Mesothelial cell of epicardium (in vitro differentiated cells): ENCODE data around the gene SORBS2. TPM values are rescaled to one million over a fixed set of nuclear protein-coding genes. Genes with fewer than 3 reads are reported as not detected.

Experiments used
- DNase-seq, 2 experiments: peaks; one replicate each; pipeline ENCODE4 v3.0.0; 2021; ENCODE audit warnings: low spot score in 2 of 2; ENCODE audit not compliant: unreplicated experiment in 2 of 2
- H3K27ac Mint-ChIP-seq: 2 replicates; pipeline ENCODE4 v1.8.0; 2021; ENCODE audit warnings: mixed read lengths
- H3K27me3 Mint-ChIP-seq: 2 replicates; pipeline ENCODE4 v1.8.0; 2021; ENCODE audit warnings: low read depth, mixed read lengths
- H3K36me3 Mint-ChIP-seq: 2 replicates; pipeline ENCODE4 v1.8.0; 2021; ENCODE audit warnings: mixed read lengths
- H3K4me1 Mint-ChIP-seq: 2 replicates; pipeline ENCODE4 v1.8.0; 2021; ENCODE audit warnings: mixed read lengths
- H3K4me3 Mint-ChIP-seq: 2 replicates; pipeline ENCODE4 v1.8.0; 2021; ENCODE audit warnings: mild to moderate bottlenecking, moderate library complexity, mixed read lengths
- H3K9me3 Mint-ChIP-seq: 2 replicates; pipeline ENCODE4 v1.8.0; 2021; ENCODE audit warnings: mixed read lengths
- CTCF ChIP-seq: fragments of 200-600 bp; sonication (generic); IDR thresholded peaks from one replicate; pipeline ENCODE4 v1.5.0; 2021; ENCODE audit warnings: antibody characterized with exemption; ENCODE audit not compliant: unreplicated experiment
- total RNA-seq: library from RNA; stranded (reverse); gene quantifications from 3 replicates; pipeline ENCODE4 v1.2.1, GENCODE V29; 2021

Gene SORBS2
- total RNA-seq, 1 donor from 2014 or later, result 11.0 TPM

GRCh38 chr4:185589067-185589836 is 222.7 kb downstream of the SORBS2 start:
- Mint-ChIP-seq H3K4me1 (peaks cover 22% of the 10 kb centered on the region), H3K27ac (peak overlapping the region; percentile 14), H3K36me3 (no peaks in the 10 kb centered on the region), H3K9me3 (no peaks in the 10 kb centered on the region), H3K4me3 (peak overlapping the region; percentile 5), H3K27me3 (peaks cover 42% of the 10 kb centered on the region)
- DNase-seq, result no peak
- TF ChIP-seq CTCF, result no peak

- H3K27ac Mint-ChIP-seq, result peak overlapping the region; percentile 86
These were observed 224.4 kb downstream of the SORBS2 start for GRCh38 chr4:185587427-185588161.

GRCh38 chr4:185587030-185587426 is 225.0 kb downstream of the SORBS2 start:
- H3K36me3 Mint-ChIP-seq, result no peaks in the 10 kb centered on the region
- no peaks in the 10 kb centered on the region for H3K9me3 Mint-ChIP-seq
- peaks cover 22% of the 10 kb centered on the region for H3K4me1 Mint-ChIP-seq
- peak overlapping the region; percentile 66 for H3K4me3 Mint-ChIP-seq
- peaks cover 42% of the 10 kb centered on the region for H3K27me3 Mint-ChIP-seq
- peak overlapping the region; percentile 86 for H3K27ac Mint-ChIP-seq
- no peak for DNase-seq
- TF ChIP-seq CTCF, result no peak

More at GRCh38 chr4:185587427-185588161, 224.4 kb downstream of the SORBS2 start:
- Mint-ChIP-seq H3K36me3 (no peaks in the 10 kb centered on the region), H3K27me3 (peaks cover 42% of the 10 kb centered on the region), H3K9me3 (no peaks in the 10 kb centered on the region), H3K4me3 (peak overlapping the region; percentile 66), H3K4me1 (peaks cover 22% of the 10 kb centered on the region)
- peak in 1 of 2 experiments; percentile 70 for DNase-seq
- TF ChIP-seq CTCF, result no peak

GRCh38 chr4:185585211-185585610 is 226.8 kb downstream of the SORBS2 start:
- Mint-ChIP-seq H3K36me3 (no peaks in the 10 kb centered on the region), H3K9me3 (no peaks in the 10 kb centered on the region), H3K4me1 (peaks cover 22% of the 10 kb centered on the region), H3K27ac (no peak overlapping the region), H3K27me3 (peaks cover 38% of the 10 kb centered on the region), H3K4me3 (no peak overlapping the region)
- no peak for DNase-seq
- no peak for TF ChIP-seq CTCF

GRCh38 chr4:185583813-185584212 is 228.2 kb downstream of the SORBS2 start:
- Mint-ChIP-seq H3K27ac (no peak overlapping the region), H3K4me1 (peaks cover 19% of the 10 kb centered on the region), H3K36me3 (no peaks in the 10 kb centered on the region), H3K9me3 (peaks cover 5% of the 10 kb centered on the region), H3K27me3 (peaks cover 30% of the 10 kb centered on the region), H3K4me3 (no peak overlapping the region)
- no peak for DNase-seq
- TF ChIP-seq CTCF, result no peak
